Liver (tissue), 9 donors: ENCODE results near the gene CRYBA1. TPM values are rescaled to one million over a fixed set of nuclear protein-coding genes. Genes with fewer than 3 reads are reported as not detected.
A peak's percentile ranks its signal among the peaks of the same experiment; 100 is the strongest.

Source experiments
- DNase-seq: peaks from one replicate; pipeline ENCODE4 v3.0.0-alpha.2; 2017; ENCODE audit warnings: low spot score
- H3K27ac ChIP-seq, 2 donors: one replicate each; pipeline ENCODE4 v1.7.0; 2013; ENCODE audit warnings: inconsistent platforms in 2 of 2, low read length in 2 of 2, control low read depth in 1 of 2, low read depth in 1 of 2, mild to moderate bottlenecking in 1 of 2
- H3K27me3 ChIP-seq, 4 donors: one replicate each; pipeline versions ENCODE4 v1.6.1 to v1.7.0; 2013; ENCODE audit warnings: low read length in 3 of 4, inconsistent platforms in 1 of 4, mild to moderate bottlenecking in 1 of 4, moderate library complexity in 1 of 4; ENCODE audit not compliant: control insufficient read depth in 4 of 4, insufficient read depth in 4 of 4
- H3K36me3 ChIP-seq, 4 donors: one replicate each; pipeline versions ENCODE4 v1.6.1 to v1.7.0; 2013; ENCODE audit warnings: low read length in 3 of 4, mild to moderate bottlenecking in 3 of 4, low read depth in 1 of 4, moderate library complexity in 1 of 4; ENCODE audit not compliant: control insufficient read depth in 4 of 4, insufficient read depth in 3 of 4
- H3K4me1 ChIP-seq, 4 donors: one replicate each; pipeline versions ENCODE4 v1.6.1 to v1.7.0; 2013; ENCODE audit warnings: low read length in 3 of 4, mild to moderate bottlenecking in 3 of 4, moderate library complexity in 1 of 4; ENCODE audit not compliant: control insufficient read depth in 4 of 4, insufficient read depth in 4 of 4
- H3K4me3 ChIP-seq, 3 donors: one replicate each; pipeline versions ENCODE4 v1.6.1 to v1.7.0; 2013; ENCODE audit warnings: low read length in 3 of 3, control low read depth in 1 of 3, low read depth in 1 of 3, mild to moderate bottlenecking in 1 of 3
- H3K9ac ChIP-seq, 2 donors: one replicate each; pipeline ENCODE4 v1.7.0; 2013; ENCODE audit warnings: low read length in 2 of 2, mild to moderate bottlenecking in 2 of 2, moderate library complexity in 2 of 2, control low read depth in 1 of 2, low read depth in 1 of 2
- H3K9me3 ChIP-seq, 4 donors: one replicate each; pipeline versions ENCODE4 v1.6.1 to v1.7.0; 2013; ENCODE audit warnings: low read length in 3 of 4; ENCODE audit not compliant: control insufficient read depth in 4 of 4
- ATF3 ChIP-seq: IDR thresholded peaks from 2 replicates; pipeline ENCODE4 v1.6.1; 2016; ENCODE audit warnings: antibody characterized with exemption
- CTCF ChIP-seq: fragments of 150-350 bp; IDR thresholded peaks from 2 replicates; pipeline ENCODE4 v1.5.1; 2017; ENCODE audit warnings: improper control_type of control experiment, low read depth, low read length; ENCODE audit not compliant: missing input control
- EGR1 ChIP-seq, 2 donors: IDR thresholded peaks; 2 replicates each; pipeline ENCODE4 v1.6.1; 2016 to 2018; ENCODE audit warnings: antibody characterized with exemption in 2 of 2, low read depth in 2 of 2
- FOXA1 ChIP-seq: IDR thresholded peaks from 2 replicates; pipeline ENCODE4 v1.6.1; 2016; ENCODE audit warnings: antibody characterized with exemption
- GABPA ChIP-seq, 2 donors: IDR thresholded peaks in 1 of 2; conservative IDR thresholded peaks in 1 of 2; 2 replicates each; pipeline ENCODE4 v1.6.1; 2016; ENCODE audit warnings: antibody characterized with exemption in 2 of 2, mild to moderate bottlenecking in 1 of 2, moderate library complexity in 1 of 2
- HNF4A ChIP-seq, 2 donors: conservative IDR thresholded peaks; 2 replicates each; pipeline ENCODE4 v1.6.1; 2016; ENCODE audit warnings: antibody characterized with exemption in 2 of 2, mild to moderate bottlenecking in 2 of 2
- JUND ChIP-seq, 2 donors: IDR thresholded peaks; 2 replicates each; pipeline ENCODE4 v1.6.1; 2016; ENCODE audit warnings: antibody characterized with exemption in 2 of 2
- MAX ChIP-seq: IDR thresholded peaks from 2 replicates; pipeline ENCODE4 v1.6.1; 2016; ENCODE audit warnings: antibody characterized with exemption
- RAD21 ChIP-seq, 2 donors: IDR thresholded peaks; 2 replicates each; pipeline ENCODE4 v1.6.1; 2016; ENCODE audit warnings: antibody characterized with exemption in 2 of 2, mild to moderate bottlenecking in 2 of 2
- RXRA ChIP-seq, 2 donors: IDR thresholded peaks; 2 replicates each; pipeline ENCODE4 v1.6.1; 2017 to 2018; ENCODE audit warnings: antibody characterized with exemption in 2 of 2, mild to moderate bottlenecking in 1 of 2
- YY1 ChIP-seq: IDR thresholded peaks from 2 replicates; pipeline ENCODE4 v1.6.1; 2016; ENCODE audit warnings: antibody characterized with exemption, mild to moderate bottlenecking
- ZBTB33 ChIP-seq: IDR thresholded peaks from 2 replicates; pipeline ENCODE4 v1.6.1; 2016; ENCODE audit warnings: antibody characterized with exemption
- WGBS: extraction: QIAGEN DNeasy Blood & Tissue Kit; methylation state at CpG from one replicate; pipeline ENCODE4 v1.1.7; 2013; 5-methylcytosine and 5-hydroxymethylcytosine counted together
- polyA plus RNA-seq, 2 donors: library from polyadenylated mRNA; stranded (reverse) in 1 of 2; unstranded in 1 of 2; fragments of 200-250 nt in 1 of 2; fragments of >200 nt in 1 of 2; fragmentation: Nextera tagmentation in 1 of 2; extraction: Ambion mirVana in 1 of 2; gene quantifications; one replicate each; pipeline versions ENCODE4 v1.2.1 to v1.2.3, GENCODE V29; 2013 to 2015
- total RNA-seq, 2 donors: library from RNA; depleted of rRNA; stranded (reverse); fragments of >200 nt; gene quantifications; one replicate each; pipeline ENCODE4 v1.2.3, GENCODE V29; 2014
- donor health status: healthy.
- donor health status: healthy.
- donor health status: healthy.
- donor health status: healthy.
- donor health status: healthy.

The CRYBA1 gene
- total and polyA plus RNA-seq, 4 donors: not detected

GRCh38 chr17:29289852-29290251 lies 43.2 kb downstream of the CRYBA1 start:
- Histone ChIP-seq H3K4me3 (no peak overlapping the region), H3K27ac (no peak overlapping the region), H3K36me3 (peaks cover 16 to 27% (median 24%) of the 10 kb centered on the region in 4 donors), H3K9ac (no peak overlapping the region), H3K9me3 (no peaks in the 10 kb centered on the region), H3K4me1 (peaks cover 4 to 33% (median 26%) of the 10 kb centered on the region in 4 donors), H3K27me3 (no peaks in the 10 kb centered on the region)
- no peak for TF ChIP-seq HNF4A (conservative IDR thresholded peaks at IDR 0.05)
- 92% methylated on average over 9 of the region's 9 CpGs for WGBS
- DNase-seq: no peak

- 12% methylated on average over 5 of the region's 5 CpGs for WGBS
- H3K4me1 ChIP-seq: peaks cover 4 to 35% (median 26%) of the 10 kb centered on the region in 4 donors
- H3K9me3 ChIP-seq: no peaks in the 10 kb centered on the region
- no peak for DNase-seq
- peak overlapping the region; percentile 80 to 95 for H3K9ac ChIP-seq
- H3K27me3 ChIP-seq: no peaks in the 10 kb centered on the region
- H3K4me3 ChIP-seq: peak overlapping the region; percentile 42 to 82 (median 69)
- H3K27ac ChIP-seq: peak overlapping the region; percentile 96 to 99
- peaks cover 10 to 19% (median 15%) of the 10 kb centered on the region in 4 donors for H3K36me3 ChIP-seq
- no peak for TF ChIP-seq MAX
- TF ChIP-seq ATF3: no peak
- TF ChIP-seq CTCF: peak; percentile 60
- TF ChIP-seq FOXA1: no peak
- peak in 1 of 2 donors; percentile 6 for TF ChIP-seq HNF4A (conservative IDR thresholded peaks at IDR 0.05)
- no peak for TF ChIP-seq GABPA (IDR thresholded peaks at IDR 0.05 in 1 of 2, conservative IDR thresholded peaks at IDR 0.05 in 1 of 2)
- TF ChIP-seq ZBTB33: no peak
- peak; percentile 24 for TF ChIP-seq YY1
- TF ChIP-seq RAD21 (IDR thresholded peaks at IDR 0.05): peak; percentile 80 to 81
- no peak for TF ChIP-seq JUND (IDR thresholded peaks at IDR 0.05)
These were observed 44.6 kb downstream of the CRYBA1 start for GRCh38 chr17:29291163-29291752.

GRCh38 chr17:29292071-29292991 lies 45.7 kb downstream of the CRYBA1 start:
- TF ChIP-seq EGR1 (IDR thresholded peaks at IDR 0.05; ENCODE audit: low read depth in 2 of 2): no peak
- peak in 1 of 2 donors; percentile 5 for TF ChIP-seq RXRA (IDR thresholded peaks at IDR 0.05)
- peak overlapping the region; percentile 95 to 99 for H3K9ac ChIP-seq
- no peaks in the 10 kb centered on the region for H3K27me3 ChIP-seq
- H3K4me3 ChIP-seq: peak overlapping the region; percentile 69 to 97 (median 95)
- H3K36me3 ChIP-seq: peaks cover 2 to 9% (median 6%) of the 10 kb centered on the region in 4 donors
- H3K27ac ChIP-seq: peak overlapping the region; percentile 98 to 99
- peaks cover 4 to 35% (median 26%) of the 10 kb centered on the region in 4 donors for H3K4me1 ChIP-seq
- H3K9me3 ChIP-seq: no peaks in the 10 kb centered on the region
- DNase-seq: peak; percentile 70
- WGBS: under 1% methylated on average over 75 of the region's 77 CpGs
